ENCODE results near the gene BSND.

- TF ChIP-seq CTCF (IDR thresholded peaks at IDR 0.05) (no peak), EP300 (IDR thresholded peaks at IDR 0.05) (no peak), POLR2AphosphoS5 (IDR thresholded peaks at IDR 0.05) (no peak), POLR2A (IDR thresholded peaks at IDR 0.05) (no peak)
Measured at GRCh38 chr1:55050283-55050682, 51.5 kb downstream of the BSND start.

Data from upper lobe of left lung (tissue), 4 donors.